HCT116 (cell line): ENCODE results near the gene SLC31A1. TPM values are rescaled to one million over a fixed set of nuclear protein-coding genes. Genes with fewer than 3 reads are reported as not detected.

Experiments used
- ATAC-seq: fragments of 200-7000 bp; cut with Tn5 transposase; 2 replicates; pipeline ENCODE4 v1.9.1; 2020; ENCODE audit warnings: mild to moderate bottlenecking, moderate library complexity
- BruUV-seq: library from RNA; stranded (reverse); fragments of 400-500 nt; replicated peaks from 2 replicates; lab custom pipeline; 2021; lab: Mats Ljungman, UMichigan
- CTCF ChIA-PET: fragments of 300-600 bp; sonication (Branson Sonifier 250); formaldehyde crosslinking; loops from one replicate; lab custom pipeline; 2021; ENCODE audit warnings: antibody characterized with exemption; lab: Charles Lee
- POLR2A ChIA-PET: fragments of 300-600, 350-600 bp; sonication (Branson Sonifier 250); formaldehyde crosslinking; loops from one replicate; lab custom pipeline; 2021; ENCODE audit warnings: antibody characterized with exemption; lab: Charles Lee
- RAD21 ChIA-PET, 2 experiments: fragments of 300-600 bp; sonication (Branson Sonifier 250); formaldehyde crosslinking; loops; one replicate each; lab custom pipeline; 2023; ENCODE audit warnings: low total read pairs in 2 of 2; ENCODE audit not compliant: uncharacterized antibody in 2 of 2, unreplicated experiment in 2 of 2, low non-redundant PET in 1 of 2; lab: Charles Lee
- DNase-seq: peaks from one replicate; pipeline ENCODE4 v3.0.0-alpha.2; 2010; ENCODE audit warnings: low read depth, low spot score
- H2AFZ ChIP-seq: fragments of 200-600 bp; shearing (Covaris generic), sonication (generic); 2 replicates; pipeline ENCODE4 v1.6.1; 2017; ENCODE audit warnings: low read depth, mixed run types, mixed read lengths, antibody characterized with exemption, low read length; ENCODE audit not compliant: poor library complexity, severe bottlenecking
- H3K27ac ChIP-seq: 2 replicates; pipeline ENCODE4 v1.5.1; 2012; ENCODE audit warnings: low read depth, low read length
- H3K27me3 ChIP-seq: fragments of 200-600 bp; sonication (generic); 2 replicates; pipeline ENCODE4 v1.6.1; 2016; ENCODE audit warnings: mixed run types, low read length, mixed read lengths; ENCODE audit not compliant: insufficient read depth
- H3K36me3 ChIP-seq, 2 experiments: fragments of 200-500 bp in 1 of 2; fragments of 200-600 bp in 1 of 2; sonication (Bioruptor generic) in 1 of 2; sonication (generic) in 1 of 2; 2 replicates each; pipeline versions ENCODE4 v1.5.1 to v1.6.1; 2014 to 2016; ENCODE audit warnings: low read length in 2 of 2, inconsistent platforms in 1 of 2, mixed read lengths in 1 of 2, mixed run types in 1 of 2; ENCODE audit not compliant: insufficient read depth in 2 of 2, control insufficient read depth in 1 of 2
- H3K4me1 ChIP-seq, 2 experiments: fragments of 200-600 bp in 1 of 2; sonication (generic) in 1 of 2; 2 replicates each; pipeline versions ENCODE4 v1.5.1 to v1.6.1; 2012 to 2017; ENCODE audit warnings: low read length in 2 of 2, inconsistent platforms in 1 of 2, mild to moderate bottlenecking in 1 of 2, mixed read lengths in 1 of 2, mixed run types in 1 of 2, moderate library complexity in 1 of 2; ENCODE audit not compliant: insufficient read depth in 2 of 2, control insufficient read depth in 1 of 2
- H3K4me2 ChIP-seq: fragments of 200-600 bp; sonication (generic); 2 replicates; pipeline ENCODE4 v1.6.1; 2017; ENCODE audit warnings: mixed run types, low read length, mixed read lengths
- H3K4me3 ChIP-seq, 2 experiments: fragments of 200-600 bp in 1 of 2; sonication (generic) in 1 of 2; replicated peaks in 1 of 2; 2 replicates each; pipeline ENCODE4 v1.5.1; 2011 to 2016; ENCODE audit warnings: low read length in 2 of 2, control low read depth in 1 of 2, low read depth in 1 of 2, mild to moderate bottlenecking in 1 of 2, mixed read lengths in 1 of 2, mixed run types in 1 of 2
- H3K79me2 ChIP-seq: fragments of 200-600 bp; sonication (generic); 2 replicates; pipeline ENCODE4 v1.6.1; 2017; ENCODE audit warnings: mild to moderate bottlenecking, mixed run types, low read length, moderate library complexity, mixed read lengths; ENCODE audit not compliant: insufficient read depth
- H3K9ac ChIP-seq: fragments of 200-600 bp; sonication (generic); 2 replicates; pipeline ENCODE4 v1.6.1; 2016; ENCODE audit warnings: low read length, mixed read lengths
- H3K9me2 ChIP-seq: fragments of 200-600 bp; sonication (generic), shearing (Covaris generic); 2 replicates; pipeline ENCODE4 v1.6.1; 2017; ENCODE audit warnings: mixed run types, mild to moderate bottlenecking, moderate library complexity; ENCODE audit not compliant: insufficient read depth
- H3K9me3 ChIP-seq, 2 experiments: fragments of 200-500 bp in 1 of 2; fragments of 200-600 bp in 1 of 2; sonication (Bioruptor generic) in 1 of 2; sonication (generic) in 1 of 2; 2 replicates each; pipeline ENCODE4 v1.6.1; 2014 to 2017; ENCODE audit warnings: low read length in 2 of 2, mixed read lengths in 2 of 2, inconsistent platforms in 1 of 2, low read depth in 1 of 2, mild to moderate bottlenecking in 1 of 2, mixed run types in 1 of 2, moderate library complexity in 1 of 2; ENCODE audit not compliant: control insufficient read depth in 1 of 2, insufficient read depth in 1 of 2
- H4K20me1 ChIP-seq: fragments of 200-600 bp; sonication (generic), shearing (Covaris generic); 2 replicates; pipeline ENCODE4 v1.6.1; 2017; ENCODE audit warnings: mixed run types, mild to moderate bottlenecking, moderate library complexity; ENCODE audit not compliant: insufficient read depth
- ELF1 ChIP-seq: IDR thresholded peaks from 2 replicates; pipeline ENCODE4 v1.6.1; 2012; ENCODE audit warnings: low read depth, borderline replicate concordance
- EZH2phosphoT487 ChIP-seq: fragments of 200-600 bp; IDR thresholded peaks from 2 replicates; pipeline ENCODE4 v1.6.1; 2018; ENCODE audit warnings: antibody characterized with exemption, borderline replicate concordance
- JUND ChIP-seq: IDR thresholded peaks from 2 replicates; pipeline ENCODE4 v1.6.1; 2012
- POLR2A ChIP-seq: IDR thresholded peaks from 2 replicates; pipeline ENCODE4 v1.7.0; 2011; ENCODE audit warnings: borderline replicate concordance; ENCODE audit not compliant: insufficient read depth, insufficient read length; ENCODE audit errors: extremely low read depth
- SRF ChIP-seq: IDR thresholded peaks from 2 replicates; pipeline ENCODE4 v1.6.1; 2012; ENCODE audit warnings: low read depth
- TCF7L2 ChIP-seq: IDR thresholded peaks from 2 replicates; pipeline ENCODE4 v1.7.0; 2011; ENCODE audit warnings: borderline replicate concordance, inconsistent platforms; ENCODE audit not compliant: insufficient read depth, insufficient read length; ENCODE audit errors: extremely low read depth
- YY1 ChIP-seq: IDR thresholded peaks from 2 replicates; pipeline ENCODE4 v1.6.1; 2011; ENCODE audit warnings: low read length, low read depth, moderate library complexity, mild to moderate bottlenecking; ENCODE audit not compliant: insufficient replicate concordance; ENCODE audit errors: extremely low read depth
- intact Hi-C: fragments of 100-400 bp; cut with micrococcal nuclease; formaldehyde crosslinking; loops from 2 replicates; pipeline ENCODE4 v1.10.0; 2022
- total RNA-seq: library from RNA; stranded (reverse); gene quantifications from one replicate; pipeline ENCODE4 v1.2.1, GENCODE V29; 2021; ENCODE audit not compliant: unreplicated experiment
- TF ChIP-seq, protein P1 (sequence below): IDR thresholded peaks from 2 replicates; pipeline ENCODE4 v1.6.1; 2011; ENCODE audit warnings: mild to moderate bottlenecking, low read length, moderate library complexity; ENCODE audit not compliant: insufficient replicate concordance; ENCODE audit errors: extremely low read depth
- TF ChIP-seq, protein P2 (sequence below): IDR thresholded peaks from 2 replicates; pipeline ENCODE4 v1.6.1; 2012
- TF ChIP-seq, protein P3 (sequence below), 3 experiments: fragments of 200-600 bp in 1 of 3; sonication (generic) in 1 of 3; IDR thresholded peaks in 2 of 3; conservative IDR thresholded peaks in 1 of 3; 2 replicates each; pipeline ENCODE4 v1.5.1; 2012 to 2017; ENCODE audit warnings: low read depth in 2 of 3, low read length in 2 of 3, antibody characterized with exemption in 1 of 3, borderline replicate concordance in 1 of 3, control low read depth in 1 of 3, mild to moderate bottlenecking in 1 of 3, mixed read lengths in 1 of 3, mixed run types in 1 of 3, moderate library complexity in 1 of 3; ENCODE audit not compliant: insufficient read depth in 1 of 3

SLC31A1 gene
- total RNA-seq, 1 experiment from 2014 or later = 24.4 TPM

DNA sequence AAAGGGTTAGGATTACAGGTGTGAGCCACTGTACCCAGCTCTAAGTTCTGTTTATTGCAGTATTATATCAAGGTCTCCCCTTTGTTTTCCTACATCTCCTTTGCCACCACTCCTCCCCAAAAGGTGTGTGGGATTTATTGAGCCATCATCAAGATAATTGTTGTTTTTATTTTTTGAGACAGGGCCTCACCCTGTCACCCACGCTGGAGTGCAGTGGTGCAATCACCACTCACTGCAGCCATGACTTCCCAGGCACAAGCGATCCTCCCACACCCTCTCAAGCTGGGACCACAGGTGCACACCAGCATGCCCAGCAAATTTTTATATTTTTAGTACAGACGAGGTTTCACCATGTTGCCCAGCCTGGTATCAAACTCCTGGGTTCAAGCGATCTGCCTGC is 24.6 kb downstream of the SLC31A1 start (continued):
- TF ChIP-seq, protein P1, sequence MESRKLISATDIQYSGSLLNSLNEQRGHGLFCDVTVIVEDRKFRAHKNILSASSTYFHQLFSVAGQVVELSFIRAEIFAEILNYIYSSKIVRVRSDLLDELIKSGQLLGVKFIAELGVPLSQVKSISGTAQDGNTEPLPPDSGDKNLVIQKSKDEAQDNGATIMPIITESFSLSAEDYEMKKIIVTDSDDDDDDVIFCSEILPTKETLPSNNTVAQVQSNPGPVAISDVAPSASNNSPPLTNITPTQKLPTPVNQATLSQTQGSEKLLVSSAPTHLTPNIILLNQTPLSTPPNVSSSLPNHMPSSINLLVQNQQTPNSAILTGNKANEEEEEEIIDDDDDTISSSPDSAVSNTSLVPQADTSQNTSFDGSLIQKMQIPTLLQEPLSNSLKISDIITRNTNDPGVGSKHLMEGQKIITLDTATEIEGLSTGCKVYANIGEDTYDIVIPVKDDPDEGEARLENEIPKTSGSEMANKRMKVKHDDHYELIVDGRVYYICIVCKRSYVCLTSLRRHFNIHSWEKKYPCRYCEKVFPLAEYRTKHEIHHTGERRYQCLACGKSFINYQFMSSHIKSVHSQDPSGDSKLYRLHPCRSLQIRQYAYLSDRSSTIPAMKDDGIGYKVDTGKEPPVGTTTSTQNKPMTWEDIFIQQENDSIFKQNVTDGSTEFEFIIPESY = no peak
- TF ChIP-seq ELF1 (no peak), EZH2phosphoT487 (no peak), YY1 (no peak), TCF7L2 (no peak), SRF (no peak)

DNA sequence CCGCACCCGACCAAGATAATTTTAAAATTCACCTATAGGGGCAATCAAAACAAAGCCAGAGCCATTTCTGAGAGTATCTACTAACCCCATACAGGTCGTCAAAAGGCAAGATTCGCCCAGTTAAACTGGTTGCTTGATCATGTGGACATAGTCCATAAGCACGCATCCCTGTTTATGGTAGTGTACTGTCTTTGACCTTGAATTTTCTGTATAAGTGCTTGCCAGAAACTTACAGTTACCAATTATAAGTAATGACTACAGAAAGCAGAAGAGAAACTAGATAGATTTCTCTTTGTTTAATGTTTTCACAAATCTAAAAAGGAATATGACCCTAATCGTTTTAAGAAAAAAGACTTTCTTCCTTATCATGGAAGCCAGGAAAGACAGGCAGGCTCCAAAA is 25.6 kb downstream of the SLC31A1 start:
- no peak overlapping the region for H3K27ac ChIP-seq
- H2AFZ ChIP-seq = no peak overlapping the region
- peaks cover 6% of the 10 kb centered on the region for H3K79me2 ChIP-seq
- ChIA-PET CTCF (no interaction called here), POLR2A (no interaction called here), RAD21 (no interaction called here)
- H3K36me3 ChIP-seq = no peaks in the 10 kb centered on the region
- ATAC-seq (no peak), DNase-seq (no peak)
- no peaks in the 10 kb centered on the region for H3K9me2 ChIP-seq
- H3K27me3 ChIP-seq = no peaks in the 10 kb centered on the region
- no peaks in the 10 kb centered on the region for H3K4me1 ChIP-seq
- no peak overlapping the region for H3K4me2 ChIP-seq
- TF ChIP-seq, protein P2, sequence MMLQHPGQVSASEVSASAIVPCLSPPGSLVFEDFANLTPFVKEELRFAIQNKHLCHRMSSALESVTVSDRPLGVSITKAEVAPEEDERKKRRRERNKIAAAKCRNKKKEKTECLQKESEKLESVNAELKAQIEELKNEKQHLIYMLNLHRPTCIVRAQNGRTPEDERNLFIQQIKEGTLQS = no peak
- TF ChIP-seq, protein P3, sequence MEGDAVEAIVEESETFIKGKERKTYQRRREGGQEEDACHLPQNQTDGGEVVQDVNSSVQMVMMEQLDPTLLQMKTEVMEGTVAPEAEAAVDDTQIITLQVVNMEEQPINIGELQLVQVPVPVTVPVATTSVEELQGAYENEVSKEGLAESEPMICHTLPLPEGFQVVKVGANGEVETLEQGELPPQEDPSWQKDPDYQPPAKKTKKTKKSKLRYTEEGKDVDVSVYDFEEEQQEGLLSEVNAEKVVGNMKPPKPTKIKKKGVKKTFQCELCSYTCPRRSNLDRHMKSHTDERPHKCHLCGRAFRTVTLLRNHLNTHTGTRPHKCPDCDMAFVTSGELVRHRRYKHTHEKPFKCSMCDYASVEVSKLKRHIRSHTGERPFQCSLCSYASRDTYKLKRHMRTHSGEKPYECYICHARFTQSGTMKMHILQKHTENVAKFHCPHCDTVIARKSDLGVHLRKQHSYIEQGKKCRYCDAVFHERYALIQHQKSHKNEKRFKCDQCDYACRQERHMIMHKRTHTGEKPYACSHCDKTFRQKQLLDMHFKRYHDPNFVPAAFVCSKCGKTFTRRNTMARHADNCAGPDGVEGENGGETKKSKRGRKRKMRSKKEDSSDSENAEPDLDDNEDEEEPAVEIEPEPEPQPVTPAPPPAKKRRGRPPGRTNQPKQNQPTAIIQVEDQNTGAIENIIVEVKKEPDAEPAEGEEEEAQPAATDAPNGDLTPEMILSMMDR (IDR thresholded peaks at IDR 0.05 in 2 of 3, conservative IDR thresholded peaks at IDR 0.05 in 1 of 3; ENCODE audit: borderline replicate concordance in 1 of 3, insufficient read depth in 1 of 3, low read depth in 2 of 3, low read length in 2 of 3) = no peak
- no peak for TF ChIP-seq JUND
- TF ChIP-seq POLR2A = no peak
- no TSS peak for BruUV-seq
- H3K4me3 ChIP-seq = no peak overlapping the region
- intact Hi-C loops = no loop called here
- no peaks in the 10 kb centered on the region; a peak in 1 of 4 replicates for H3K9me3 ChIP-seq
- no peaks in the 10 kb centered on the region for H4K20me1 ChIP-seq
- H3K9ac ChIP-seq = no peak overlapping the region
